UCSD-AML1 (cell line): ENCODE results near the gene EEF2K.
A peak's percentile ranks its signal among the peaks of the same experiment; 100 is the strongest.
"Not testable (repeated sequence)": the region's sequence is repeated elsewhere in the genome, so short reads cannot be mapped to it uniquely, and the experiment has no call there.

Source experiments
- DNase-seq: peaks from one replicate; lab custom pipeline; 2025; ENCODE audit not compliant: unreplicated experiment; lab: John Stamatoyannopoulos, UW

EEF2K gene

DNA sequence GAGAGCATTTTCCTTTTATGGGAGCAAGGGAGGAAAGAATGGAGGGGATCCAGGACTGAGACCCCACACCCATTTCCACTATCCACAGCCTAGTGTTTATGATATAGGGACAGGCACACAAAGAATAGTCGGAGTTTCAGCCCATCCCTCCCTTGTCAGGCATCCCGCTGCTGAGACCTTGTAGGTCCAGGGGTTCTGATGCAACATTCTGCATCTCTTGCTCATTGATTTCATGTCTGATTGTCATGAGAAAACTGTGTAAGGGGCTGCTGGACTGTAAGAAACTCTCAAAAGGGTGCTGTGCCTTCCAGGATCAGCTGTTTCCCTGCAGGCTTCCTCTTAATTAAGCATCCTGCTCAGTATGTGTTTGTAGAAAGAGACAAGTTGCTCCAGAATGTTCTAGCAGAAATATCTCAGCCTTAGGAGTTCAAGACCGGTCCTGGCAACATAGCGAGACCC, 85.8 kb downstream of the EEF2K start:
- no peak for DNase-seq

GRCh38 chr16:22292320-22292719, 86.2 kb downstream of the EEF2K start:
- DNase-seq = no peak

- no peak for DNase-seq
Observed at GRCh38 chr16:22293137-22294106, 87.3 kb downstream of the EEF2K start.

- DNase-seq = no peak
Observed at GRCh38 chr16:22296225-22297113, 90.4 kb downstream of the EEF2K start.

DNA sequence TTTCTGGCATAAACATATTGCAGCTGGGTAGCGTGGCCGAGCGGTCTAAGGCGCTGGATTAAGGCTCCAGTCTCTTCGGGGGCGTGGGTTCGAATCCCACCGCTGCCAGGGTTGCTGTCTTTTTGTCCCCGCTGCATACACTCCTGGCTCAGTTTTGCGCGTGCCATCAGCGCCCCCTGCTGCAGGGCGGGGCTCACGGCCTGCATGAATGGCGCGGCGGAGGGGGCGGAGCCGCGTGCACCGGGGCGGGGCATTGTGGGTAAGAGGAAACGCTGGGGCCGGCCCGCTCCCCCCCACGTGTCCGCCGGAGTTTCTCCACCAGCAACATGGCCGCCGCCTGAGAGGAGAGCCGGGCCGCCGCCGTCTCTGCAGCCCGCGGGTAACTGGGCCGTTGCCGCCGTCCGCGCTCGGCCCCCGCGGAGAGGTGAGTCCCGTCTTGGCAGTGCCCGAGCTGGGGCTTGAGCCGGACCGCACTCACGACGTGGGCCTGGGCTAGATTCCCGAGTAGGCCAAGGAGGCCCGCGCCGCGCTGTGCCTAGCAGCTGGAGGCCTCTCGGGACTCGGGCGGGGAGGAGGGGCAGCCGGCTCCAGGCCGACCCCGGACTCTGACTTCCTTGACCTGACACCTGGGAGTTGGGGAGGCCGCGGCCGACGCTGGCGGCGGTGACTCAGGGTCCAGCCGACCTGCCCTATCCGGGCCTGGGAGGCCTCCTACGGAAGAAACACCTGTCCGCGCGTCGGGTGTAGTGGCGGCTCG, 91.2 kb downstream of the EEF2K start, which contains the start of gene POLR3E:
POLR3E (plus strand) TSS at position 296 of the 757 bp plus-strand sequence. CDS start 5,560 bp downstream, outside the sequence.
- peak; percentile 99 for DNase-seq

DNA sequence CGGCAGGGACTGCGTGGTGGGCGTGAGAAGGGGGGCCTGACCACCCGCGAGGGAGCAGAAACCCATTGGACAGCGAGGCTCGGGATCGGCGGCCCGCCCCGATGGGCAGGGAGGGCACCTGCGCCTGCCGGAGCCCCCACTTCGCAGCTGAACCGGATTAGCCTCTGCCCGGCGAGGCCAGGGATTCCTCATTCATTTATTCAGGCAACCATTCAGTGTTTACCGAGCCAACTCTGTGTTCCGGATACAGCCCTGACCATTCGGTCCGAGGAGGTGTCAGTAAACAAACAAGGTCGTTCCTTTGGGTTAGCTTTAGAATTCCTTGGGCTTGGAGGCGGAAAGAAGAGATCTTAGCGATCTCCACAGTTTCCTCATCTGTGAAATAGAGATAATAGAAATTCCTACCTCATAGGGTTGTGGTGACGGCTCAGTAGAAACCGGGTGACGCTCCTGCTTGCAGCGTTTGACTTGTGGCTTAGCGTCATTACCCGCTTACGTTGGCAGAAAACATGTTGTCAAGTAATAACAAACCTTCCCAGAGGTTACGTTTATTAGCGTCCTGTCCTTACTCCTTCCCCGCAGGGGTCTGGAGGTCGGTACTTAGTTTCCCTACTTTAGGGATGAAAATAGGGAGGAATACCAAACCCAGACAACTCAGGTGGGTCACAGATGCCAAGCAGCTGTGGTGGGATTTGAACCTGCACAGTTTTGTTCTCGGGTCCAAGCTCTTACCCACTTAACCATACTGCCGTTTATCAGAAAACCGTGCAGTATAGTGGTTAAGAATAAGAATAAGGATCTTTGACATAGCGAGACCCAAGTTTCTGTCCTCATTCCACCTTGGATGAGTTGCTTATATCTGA, 92.0 kb downstream of the EEF2K start:
- DNase-seq = peak; percentile 80

- no peak for DNase-seq
Observed at GRCh38 chr16:22299036-22299435, 93.0 kb downstream of the EEF2K start.

GRCh38 chr16:22300427-22301071, 94.5 kb downstream of the EEF2K start:
- peak; percentile 47 for DNase-seq

DNA sequence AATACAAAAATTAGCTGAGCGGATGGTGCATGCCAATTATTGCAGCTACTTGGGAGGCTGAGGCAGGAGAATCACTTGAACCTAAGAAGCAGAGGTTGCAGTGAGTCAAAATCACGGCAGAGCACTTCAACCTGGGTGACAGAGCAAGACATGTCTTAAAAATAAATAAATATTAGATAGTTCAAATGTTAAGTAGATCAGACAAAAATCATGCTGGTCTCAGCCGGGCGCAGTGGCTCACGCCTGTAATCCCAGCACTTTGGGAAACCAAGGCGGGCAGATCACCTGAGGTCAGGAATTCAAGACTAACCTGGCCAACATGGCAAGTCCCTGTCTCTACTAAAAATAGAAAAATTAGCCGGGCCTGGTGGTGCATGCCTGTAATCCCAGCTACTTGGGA, 95.3 kb downstream of the EEF2K start:
- not testable (repeated sequence) for DNase-seq

DNA sequence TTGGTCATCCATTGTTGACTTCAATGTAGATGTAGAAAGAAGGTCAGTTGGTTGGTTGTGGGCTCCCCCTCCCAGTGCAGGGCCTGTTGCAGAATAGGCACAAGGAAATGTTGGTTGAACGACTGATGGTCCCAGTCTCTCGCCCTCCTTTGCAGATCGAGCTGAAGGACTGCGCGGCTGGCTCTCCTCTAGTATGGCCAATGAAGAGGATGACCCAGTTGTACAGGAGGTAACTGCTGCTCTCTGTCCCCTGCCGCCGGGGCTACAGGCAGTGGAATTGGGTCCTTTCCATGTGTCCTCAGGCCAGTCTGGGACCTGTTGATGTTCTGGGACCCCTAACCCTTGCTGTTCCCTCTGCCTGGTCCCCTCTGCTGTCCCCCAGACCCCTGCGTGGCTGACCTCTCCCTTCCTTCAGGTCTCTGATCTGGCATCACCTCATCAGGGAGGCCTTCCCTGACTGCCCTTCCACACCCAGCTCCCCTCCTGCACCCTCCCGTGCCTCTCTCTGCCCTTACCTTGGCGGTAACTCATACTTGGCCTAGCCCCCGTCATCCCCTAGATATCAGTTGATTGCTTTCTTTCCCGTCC, 96.8 kb downstream of the EEF2K start:
- no peak for DNase-seq

- DNase-seq = no peak
Observed at GRCh38 chr16:22304411-22304810, 98.3 kb downstream of the EEF2K start.

- DNase-seq = no peak
Observed at GRCh38 chr16:22306788-22307187, 100.7 kb downstream of the EEF2K start.

DNA sequence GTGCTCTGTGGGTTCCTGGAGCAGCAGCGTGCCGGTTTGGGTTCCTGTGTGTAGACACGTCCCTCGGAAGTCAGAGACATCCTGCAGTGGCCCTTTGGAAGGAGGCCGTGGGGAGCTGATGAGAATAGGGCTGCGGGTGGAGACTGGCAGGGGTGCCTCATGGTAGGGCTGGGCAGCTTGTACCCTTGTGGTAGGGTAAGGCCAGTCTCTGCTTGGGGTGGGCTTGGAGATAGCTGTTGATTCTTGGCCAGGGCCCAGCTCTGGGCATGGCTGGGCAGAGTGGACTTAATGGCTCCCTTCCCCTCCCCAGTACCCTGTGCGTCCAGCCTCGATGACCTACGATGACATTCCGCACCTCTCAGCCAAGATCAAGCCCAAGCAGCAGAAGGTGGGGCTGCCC, 101.8 kb downstream of the EEF2K start:
- no peak for DNase-seq

- DNase-seq = no peak
Observed at GRCh38 chr16:22308824-22309520, 102.9 kb downstream of the EEF2K start.

DNA sequence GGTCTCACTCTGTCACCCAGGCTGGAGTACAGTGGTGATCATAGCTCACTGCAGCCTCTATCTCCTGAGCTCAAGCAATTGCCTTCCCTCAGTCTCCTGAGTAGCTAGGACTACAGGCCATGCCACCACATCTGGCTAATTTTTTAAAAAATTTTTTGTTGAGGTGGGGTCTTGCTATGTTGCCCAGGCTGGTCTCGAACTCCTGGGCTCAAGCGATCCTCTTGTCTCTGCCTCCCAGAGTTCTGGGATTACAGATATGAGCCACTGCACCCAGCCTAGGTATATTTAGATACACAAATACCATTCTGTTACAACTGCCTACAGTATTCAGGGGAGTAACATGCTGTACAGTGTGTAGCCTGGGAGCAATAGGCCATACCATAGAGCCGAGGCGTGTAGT, 105.4 kb downstream of the EEF2K start:
- DNase-seq = no peak

- DNase-seq = no peak
Observed at GRCh38 chr16:22312897-22313781, 107.1 kb downstream of the EEF2K start.

DNA sequence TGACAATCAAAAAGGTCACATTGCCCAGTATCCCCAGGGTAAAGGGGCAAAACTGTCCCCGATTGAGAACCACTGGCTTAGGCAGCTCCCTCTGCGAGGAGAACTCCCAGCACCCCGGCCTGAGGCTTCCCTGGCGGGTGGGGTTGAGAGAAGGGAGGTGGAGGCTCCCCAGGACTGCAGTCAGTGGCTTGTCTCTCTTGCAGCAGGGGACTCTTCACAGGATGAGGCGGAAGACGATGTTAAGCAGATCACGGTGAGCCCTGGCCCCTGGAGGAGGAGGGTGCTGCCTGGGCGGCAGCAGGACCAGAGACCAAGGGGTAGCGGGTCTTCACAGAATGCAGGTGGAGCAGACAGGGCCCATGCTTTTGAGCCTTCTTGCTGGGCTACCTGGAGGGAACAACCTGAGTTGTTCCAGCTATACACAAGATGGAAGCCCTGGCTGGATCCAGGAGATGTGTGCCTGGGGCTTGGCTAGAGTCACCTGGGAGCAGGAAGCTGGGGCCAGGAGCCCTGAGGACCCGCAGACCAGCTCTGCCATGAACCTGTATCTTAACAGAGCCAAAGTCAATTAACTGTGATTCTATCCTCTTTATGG, 107.9 kb downstream of the EEF2K start:
- DNase-seq = no peak
